Measurements from ENCODE around the gene CDC14A. TPM values are rescaled to one million over a fixed set of nuclear protein-coding genes. Genes with fewer than 3 reads are reported as not detected.

Gene CDC14A
- polyA plus RNA-seq, 1 of the 3 experiments (the other 2 are of a cell fraction): 2.2 TPM

DNA sequence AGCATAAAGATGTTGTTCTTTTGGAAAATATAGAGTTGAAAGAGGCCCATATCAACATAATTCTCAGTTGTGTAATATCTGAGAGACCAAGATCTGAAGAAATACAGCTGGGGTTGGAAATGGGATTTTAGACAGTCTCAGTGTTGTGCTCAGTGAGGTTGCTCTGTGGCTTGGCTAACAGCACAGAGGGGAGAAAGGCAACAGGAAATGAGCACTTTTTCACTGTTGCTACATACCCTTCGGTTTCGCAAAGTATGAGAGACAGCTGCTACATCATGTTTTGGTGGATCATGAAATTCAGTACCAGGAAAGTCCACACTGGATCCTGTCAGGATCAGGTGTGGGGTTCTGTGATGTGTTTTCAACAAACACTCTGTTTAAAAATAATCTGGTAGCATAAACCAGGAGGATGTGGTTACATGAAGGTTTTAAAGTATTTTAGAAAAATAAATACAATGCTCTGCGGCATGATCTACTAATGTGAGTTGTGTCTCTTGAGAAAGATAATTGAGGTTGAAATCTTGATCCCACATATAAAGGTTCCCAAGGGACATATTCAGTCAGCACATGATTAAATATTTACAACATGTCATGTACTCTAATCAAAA, 178.7 kb downstream of the CDC14A start:
- H4K20me1 ChIP-seq (ENCODE audit: insufficient read depth): no peaks in the 10 kb centered on the region
- no peaks in the 10 kb centered on the region for H3K9me2 ChIP-seq
- H3K36me3 ChIP-seq (replicated peaks in 1 of 2; ENCODE audit: control insufficient read depth in 1 of 2, insufficient read depth in 2 of 2, low read length in 1 of 2): no peaks in the 10 kb centered on the region
- 81% methylated on average over 3 of the region's 3 CpGs for WGBS (ENCODE audit: low lambda C conversion rate)
- no peak overlapping the region for H3K27ac ChIP-seq (ENCODE audit: low read depth in 2 of 2, low read length in 1 of 2)
- no peaks in the 10 kb centered on the region for H3K27me3 ChIP-seq (ENCODE audit: insufficient read depth)
- H3K4me2 ChIP-seq: no peak overlapping the region
- H3K9me3 ChIP-seq: no peaks in the 10 kb centered on the region
- CTCF ChIA-PET: interaction anchor here (1.5 kb wide), 1 partner anchor 75 kb away, joined by 3 read pairs; no protein-coding TSS in a partner anchor
- no peaks in the 10 kb centered on the region for H3K79me2 ChIP-seq (ENCODE audit: insufficient read depth)
- peaks cover 0 to 7% of the 10 kb centered on the region in 2 experiments; a peak in 2 of 4 replicates for H3K4me1 ChIP-seq (ENCODE audit: control insufficient read depth in 1 of 2, insufficient read depth in 2 of 2, low read depth in 1 of 2, low read length in 1 of 2)
- H3F3A ChIP-seq (replicated peaks; ENCODE audit: insufficient read depth): no peaks in the 10 kb centered on the region
- no peak for DNase-seq
- TF ChIP-seq, protein P1, sequence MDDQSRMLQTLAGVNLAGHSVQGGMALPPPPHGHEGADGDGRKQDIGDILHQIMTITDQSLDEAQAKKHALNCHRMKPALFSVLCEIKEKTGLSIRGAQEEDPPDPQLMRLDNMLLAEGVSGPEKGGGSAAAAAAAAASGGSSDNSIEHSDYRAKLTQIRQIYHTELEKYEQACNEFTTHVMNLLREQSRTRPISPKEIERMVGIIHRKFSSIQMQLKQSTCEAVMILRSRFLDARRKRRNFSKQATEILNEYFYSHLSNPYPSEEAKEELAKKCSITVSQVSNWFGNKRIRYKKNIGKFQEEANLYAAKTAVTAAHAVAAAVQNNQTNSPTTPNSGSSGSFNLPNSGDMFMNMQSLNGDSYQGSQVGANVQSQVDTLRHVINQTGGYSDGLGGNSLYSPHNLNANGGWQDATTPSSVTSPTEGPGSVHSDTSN (IDR thresholded peaks at IDR 0.05): no peak
- no peak for TF ChIP-seq FOSL2 (IDR thresholded peaks at IDR 0.05; ENCODE audit: borderline replicate concordance, low read depth)
- no peak for TF ChIP-seq TCF12 (IDR thresholded peaks at IDR 0.05)
- TF ChIP-seq TAF1 (IDR thresholded peaks at IDR 0.05; ENCODE audit: borderline replicate concordance, low read depth, low read length): no peak
- TF ChIP-seq, protein P2, sequence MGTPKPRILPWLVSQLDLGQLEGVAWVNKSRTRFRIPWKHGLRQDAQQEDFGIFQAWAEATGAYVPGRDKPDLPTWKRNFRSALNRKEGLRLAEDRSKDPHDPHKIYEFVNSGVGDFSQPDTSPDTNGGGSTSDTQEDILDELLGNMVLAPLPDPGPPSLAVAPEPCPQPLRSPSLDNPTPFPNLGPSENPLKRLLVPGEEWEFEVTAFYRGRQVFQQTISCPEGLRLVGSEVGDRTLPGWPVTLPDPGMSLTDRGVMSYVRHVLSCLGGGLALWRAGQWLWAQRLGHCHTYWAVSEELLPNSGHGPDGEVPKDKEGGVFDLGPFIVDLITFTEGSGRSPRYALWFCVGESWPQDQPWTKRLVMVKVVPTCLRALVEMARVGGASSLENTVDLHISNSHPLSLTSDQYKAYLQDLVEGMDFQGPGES (IDR thresholded peaks at IDR 0.05; ENCODE audit: low read depth, low read length): no peak
- TF ChIP-seq SMC3 (IDR thresholded peaks at IDR 0.05; ENCODE audit: low read depth, low read length): no peak
- no peak for TF ChIP-seq RAD21 (IDR thresholded peaks at IDR 0.05; ENCODE audit: low read length)
- POLR2A ChIA-PET: no interaction called here
- H3K4me3 ChIP-seq (ENCODE audit: low read depth in 2 of 2, low read length in 1 of 2): no peak overlapping the region
- H3K9ac ChIP-seq: no peak overlapping the region
- 0 out of 2 replicates have a peak overlapping the region, but pooled peaks have one; percentile 6 for H2AFZ ChIP-seq (ENCODE audit: low read depth)

DNA sequence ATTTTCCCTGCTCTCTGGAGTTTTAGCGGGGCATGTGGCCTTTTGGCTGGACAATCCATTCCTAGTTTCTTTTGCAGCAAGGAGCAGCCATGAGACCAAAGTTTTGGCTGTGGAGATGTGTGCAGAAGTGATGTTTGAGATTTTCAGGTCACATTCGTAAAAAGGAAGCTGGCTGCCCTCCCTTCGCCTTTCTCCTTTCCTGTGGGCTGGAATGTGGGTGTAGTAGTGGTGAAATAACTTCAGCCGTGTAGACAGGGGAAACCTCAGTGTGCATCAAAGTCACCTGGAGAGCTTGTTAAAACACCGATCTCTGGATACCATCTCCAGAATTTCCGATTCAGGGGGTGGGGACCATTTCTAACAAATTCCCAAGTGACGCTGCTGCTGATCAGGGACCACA, 180.3 kb downstream of the CDC14A start:
- H3K9ac ChIP-seq: no peak overlapping the region
- no peak overlapping the region for H3K27ac ChIP-seq (ENCODE audit: low read depth in 2 of 2, low read length in 1 of 2)
- 83% methylated on average over 7 of the region's 7 CpGs for WGBS (ENCODE audit: low lambda C conversion rate)
- H3K79me2 ChIP-seq (ENCODE audit: insufficient read depth): no peaks in the 10 kb centered on the region
- ChIA-PET CTCF (interaction anchor here (1.0 to 1.6 kb wide), 3 partner anchors 16 to 336 kb away, joined by 3 to 5 read pairs (median 4); no protein-coding TSS in a partner anchor), POLR2A (no interaction called here)
- no peaks in the 10 kb centered on the region for H3K36me3 ChIP-seq (replicated peaks in 1 of 2; ENCODE audit: control insufficient read depth in 1 of 2, insufficient read depth in 2 of 2, low read length in 1 of 2)
- peaks cover 0 to 7% of the 10 kb centered on the region in 2 experiments; a peak in 2 of 4 replicates for H3K4me1 ChIP-seq (ENCODE audit: control insufficient read depth in 1 of 2, insufficient read depth in 2 of 2, low read depth in 1 of 2, low read length in 1 of 2)
- H4K20me1 ChIP-seq (ENCODE audit: insufficient read depth): no peaks in the 10 kb centered on the region
- H3K27me3 ChIP-seq (ENCODE audit: insufficient read depth): no peaks in the 10 kb centered on the region
- no peak overlapping the region for H2AFZ ChIP-seq (ENCODE audit: low read depth)
- TF ChIP-seq TAF1 (IDR thresholded peaks at IDR 0.05; ENCODE audit: borderline replicate concordance, low read depth, low read length) (no peak), RXRA (IDR thresholded peaks at IDR 0.05; ENCODE audit: borderline replicate concordance, low read depth) (no peak), FOSL2 (IDR thresholded peaks at IDR 0.05; ENCODE audit: borderline replicate concordance, low read depth) (no peak), EP300 (IDR thresholded peaks at IDR 0.05; ENCODE audit: borderline replicate concordance in 1 of 2, low read depth in 1 of 2, low read length in 1 of 2) (no peak), SIN3A (IDR thresholded peaks at IDR 0.05; ENCODE audit: borderline replicate concordance, low read depth, low read length) (no peak), FOXM1 (IDR thresholded peaks at IDR 0.05; ENCODE audit: low read depth) (no peak), ELF1 (IDR thresholded peaks at IDR 0.05) (no peak), NRF1 (IDR thresholded peaks at IDR 0.05; ENCODE audit: low read depth, low read length) (no peak), RAD21 (IDR thresholded peaks at IDR 0.05; ENCODE audit: low read length) (no peak), RCOR1 (IDR thresholded peaks at IDR 0.05; ENCODE audit: low read length) (no peak), TEAD4 (IDR thresholded peaks at IDR 0.05; ENCODE audit: borderline replicate concordance, insufficient read depth) (no peak), TCF12 (IDR thresholded peaks at IDR 0.05) (no peak)
- TF ChIP-seq, protein P3, sequence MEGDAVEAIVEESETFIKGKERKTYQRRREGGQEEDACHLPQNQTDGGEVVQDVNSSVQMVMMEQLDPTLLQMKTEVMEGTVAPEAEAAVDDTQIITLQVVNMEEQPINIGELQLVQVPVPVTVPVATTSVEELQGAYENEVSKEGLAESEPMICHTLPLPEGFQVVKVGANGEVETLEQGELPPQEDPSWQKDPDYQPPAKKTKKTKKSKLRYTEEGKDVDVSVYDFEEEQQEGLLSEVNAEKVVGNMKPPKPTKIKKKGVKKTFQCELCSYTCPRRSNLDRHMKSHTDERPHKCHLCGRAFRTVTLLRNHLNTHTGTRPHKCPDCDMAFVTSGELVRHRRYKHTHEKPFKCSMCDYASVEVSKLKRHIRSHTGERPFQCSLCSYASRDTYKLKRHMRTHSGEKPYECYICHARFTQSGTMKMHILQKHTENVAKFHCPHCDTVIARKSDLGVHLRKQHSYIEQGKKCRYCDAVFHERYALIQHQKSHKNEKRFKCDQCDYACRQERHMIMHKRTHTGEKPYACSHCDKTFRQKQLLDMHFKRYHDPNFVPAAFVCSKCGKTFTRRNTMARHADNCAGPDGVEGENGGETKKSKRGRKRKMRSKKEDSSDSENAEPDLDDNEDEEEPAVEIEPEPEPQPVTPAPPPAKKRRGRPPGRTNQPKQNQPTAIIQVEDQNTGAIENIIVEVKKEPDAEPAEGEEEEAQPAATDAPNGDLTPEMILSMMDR (IDR thresholded peaks at IDR 0.05): no peak
- TF ChIP-seq, protein P4, sequence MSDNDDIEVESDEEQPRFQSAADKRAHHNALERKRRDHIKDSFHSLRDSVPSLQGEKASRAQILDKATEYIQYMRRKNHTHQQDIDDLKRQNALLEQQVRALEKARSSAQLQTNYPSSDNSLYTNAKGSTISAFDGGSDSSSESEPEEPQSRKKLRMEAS (IDR thresholded peaks at IDR 0.05; ENCODE audit: low read depth): no peak
- no peak for DNase-seq
- no peaks in the 10 kb centered on the region for H3K9me3 ChIP-seq
- H3K4me2 ChIP-seq: no peak overlapping the region
- H3K4me3 ChIP-seq (ENCODE audit: low read depth in 2 of 2, low read length in 1 of 2): no peak overlapping the region
- no peaks in the 10 kb centered on the region for H3F3A ChIP-seq (replicated peaks; ENCODE audit: insufficient read depth)
- H3K9me2 ChIP-seq: no peaks in the 10 kb centered on the region

All from SK-N-SH (cell line).